H1 (cell line): ENCODE results near the gene FAM171A1. TPM values are rescaled to one million over a fixed set of nuclear protein-coding genes. Genes with fewer than 3 reads are reported as not detected.

Source experiments
- CTCF ChIA-PET: fragments of 300-600 bp; sonication (Branson Sonifier 250); formaldehyde crosslinking; loops from one replicate; lab custom pipeline; 2021; ENCODE audit not compliant: partially characterized antibody; lab: Charles Lee
- POLR2A ChIA-PET: fragments of 300-600 bp; sonication (Branson Sonifier 250); formaldehyde crosslinking; loops from one replicate; lab custom pipeline; 2021; ENCODE audit warnings: inconsistent platforms; ENCODE audit not compliant: partially characterized antibody; lab: Charles Lee
- DNase-seq, 2 experiments: peaks; one replicate each; pipeline versions ENCODE4 v3.0.0 to v3.0.0-alpha.2; 2010 to 2022; ENCODE audit warnings: low spot score in 2 of 2, low read depth in 1 of 2, mixed read lengths in 1 of 2
- FAIRE-seq: peaks from 2 replicates; lab custom pipeline; 2011; peaks lifted over from hg19 to GRCh38; lab: Jason Lieb, UNC
- H2AFZ ChIP-seq: 2 replicates; pipeline ENCODE4 v1.8.1; 2012; ENCODE audit warnings: low read length, inconsistent platforms
- H2AK5ac ChIP-seq: 2 replicates; pipeline ENCODE4 v1.6.1; 2013; ENCODE audit warnings: low read depth, low read length
- H2BK120ac ChIP-seq: replicated peaks from 2 replicates; pipeline ENCODE3; 2013; ENCODE audit warnings: low read depth, low read length, inconsistent platforms
- H2BK12ac ChIP-seq: 2 replicates; pipeline ENCODE4 v1.6.1; 2013; ENCODE audit warnings: low read depth, low read length
- H2BK15ac ChIP-seq: 2 replicates; pipeline ENCODE4 v1.6.1; 2013; ENCODE audit warnings: low read length
- H2BK20ac ChIP-seq: 2 replicates; pipeline ENCODE4 v1.6.1; 2013; ENCODE audit warnings: low read length
- H2BK5ac ChIP-seq: 2 replicates; pipeline ENCODE4 v1.6.1; 2013; ENCODE audit warnings: low read depth, low read length
- H3K14ac ChIP-seq: 2 replicates; pipeline ENCODE4 v1.6.1; 2013; ENCODE audit warnings: inconsistent platforms; ENCODE audit not compliant: insufficient read length
- H3K18ac ChIP-seq: 2 replicates; pipeline ENCODE4 v1.6.1; 2013; ENCODE audit warnings: low read length; ENCODE audit errors: extremely low read depth
- H3K23ac ChIP-seq: 2 replicates; pipeline ENCODE4 v1.6.1; 2013; ENCODE audit warnings: inconsistent platforms; ENCODE audit not compliant: insufficient read length
- H3K23me2 ChIP-seq: 2 replicates; pipeline ENCODE4 v1.6.1; 2013; ENCODE audit warnings: low read depth, low read length
- H3K27ac ChIP-seq: 2 replicates; pipeline ENCODE4 v1.6.1; 2011; ENCODE audit warnings: low read depth, low read length, inconsistent platforms
- H3K27me3 ChIP-seq, 4 experiments: replicated peaks in 1 of 4; 1 replicate in 1 of 4; 2 replicates in 3 of 4; pipeline versions ENCODE4 v1.6.1 to v1.8.1; 2011 to 2013; ENCODE audit warnings: low read length in 3 of 4, mild to moderate bottlenecking in 3 of 4, inconsistent platforms in 2 of 4, mixed read lengths in 2 of 4, moderate library complexity in 1 of 4; ENCODE audit not compliant: control insufficient read depth in 3 of 4, insufficient read depth in 3 of 4; ENCODE audit errors: extremely low read depth in 1 of 4
- H3K36me3 ChIP-seq, 4 experiments: 2 replicates each; pipeline versions ENCODE4 v1.6.1 to v1.8.1; 2011 to 2013; ENCODE audit warnings: mild to moderate bottlenecking in 4 of 4, low read length in 3 of 4, moderate library complexity in 2 of 4, control low read depth in 1 of 4, inconsistent platforms in 1 of 4; ENCODE audit not compliant: insufficient read depth in 4 of 4, control insufficient read depth in 2 of 4
- H3K4ac ChIP-seq: replicated peaks from 2 replicates; pipeline ENCODE3; 2013; ENCODE audit warnings: low read length, low read depth, mixed read lengths, inconsistent platforms; ENCODE audit not compliant: insufficient read length
- H3K4me1 ChIP-seq, 4 experiments: replicated peaks in 1 of 4; 1 replicate in 1 of 4; 2 replicates in 3 of 4; pipeline versions ENCODE4 v1.6.1 to v1.8.1; 2011 to 2013; ENCODE audit warnings: low read length in 3 of 4, inconsistent platforms in 2 of 4, mixed read lengths in 1 of 4; ENCODE audit not compliant: insufficient read depth in 4 of 4, control insufficient read depth in 3 of 4
- H3K4me2 ChIP-seq, 2 experiments: 2 replicates each; pipeline versions ENCODE4 v1.6.1 to v1.8.1; 2011 to 2013; ENCODE audit warnings: low read depth in 2 of 2, low read length in 2 of 2, control low read depth in 1 of 2, inconsistent platforms in 1 of 2, mild to moderate bottlenecking in 1 of 2; ENCODE audit not compliant: insufficient read depth in 1 of 2
- H3K4me3 ChIP-seq, 4 experiments: fragments of 200-600, 300-600 bp in 1 of 4; sonication (generic), shearing (Covaris generic), sonication (Bioruptor Twin) in 1 of 4; 2 replicates each; pipeline versions ENCODE4 v1.5.1 to v1.8.1; 2011 to 2016; ENCODE audit warnings: low read length in 4 of 4, low read depth in 3 of 4, control low read depth in 2 of 4, inconsistent platforms in 2 of 4, mild to moderate bottlenecking in 2 of 4, mixed read lengths in 1 of 4, moderate library complexity in 1 of 4; ENCODE audit not compliant: insufficient read depth in 2 of 4; ENCODE audit errors: extremely low read depth in 1 of 4
- H3K56ac ChIP-seq: replicated peaks from 2 replicates; pipeline ENCODE3; 2013; ENCODE audit warnings: low read depth, mild to moderate bottlenecking, mixed read lengths, low read length, inconsistent platforms; ENCODE audit not compliant: insufficient read length
- H3K79me1 ChIP-seq: 2 replicates; pipeline ENCODE4 v1.6.1; 2013; ENCODE audit warnings: low read depth, low read length, control low read depth
- H3K79me2 ChIP-seq, 2 experiments: 2 replicates each; pipeline versions ENCODE4 v1.6.1 to v1.8.1; 2012 to 2013; ENCODE audit warnings: low read length in 2 of 2, mild to moderate bottlenecking in 2 of 2, inconsistent platforms in 1 of 2; ENCODE audit not compliant: insufficient read depth in 2 of 2, control insufficient read depth in 1 of 2
- H3K9ac ChIP-seq, 4 experiments: replicated peaks in 1 of 4; 1 replicate in 1 of 4; 2 replicates in 3 of 4; pipeline versions ENCODE4 v1.6.1 to v1.8.1; 2011 to 2013; ENCODE audit warnings: low read depth in 3 of 4, low read length in 3 of 4, control low read depth in 2 of 4, mild to moderate bottlenecking in 2 of 4, moderate library complexity in 2 of 4, inconsistent platforms in 1 of 4; ENCODE audit errors: extremely low read depth in 1 of 4
- H3K9me3 ChIP-seq, 2 experiments: 2 replicates each; pipeline versions ENCODE4 v1.6.1 to v1.8.1; 2012 to 2013; ENCODE audit warnings: mild to moderate bottlenecking in 2 of 2, moderate library complexity in 2 of 2, control low read depth in 1 of 2, inconsistent platforms in 1 of 2, low read depth in 1 of 2, low read length in 1 of 2, mixed read lengths in 1 of 2; ENCODE audit not compliant: insufficient read depth in 2 of 2
- H4K20me1 ChIP-seq, 2 experiments: replicated peaks in 1 of 2; 2 replicates each; pipeline versions ENCODE3 to v1.8.1; 2011 to 2013; ENCODE audit warnings: inconsistent platforms in 2 of 2, low read length in 2 of 2, mild to moderate bottlenecking in 1 of 2; ENCODE audit not compliant: insufficient read depth in 2 of 2, control insufficient read depth in 1 of 2
- H4K5ac ChIP-seq: 2 replicates; pipeline ENCODE4 v1.6.1; 2013; ENCODE audit warnings: low read length, low read depth, mixed read lengths, inconsistent platforms; ENCODE audit not compliant: insufficient read length
- H4K8ac ChIP-seq: 2 replicates; pipeline ENCODE4 v1.8.0; 2013; ENCODE audit warnings: mild to moderate bottlenecking, moderate library complexity, low read length, inconsistent platforms; ENCODE audit not compliant: insufficient read depth; ENCODE audit errors: extremely low read depth
- H4K91ac ChIP-seq: replicated peaks from 2 replicates; pipeline ENCODE3; 2013; ENCODE audit warnings: low read length, mixed read lengths, inconsistent platforms; ENCODE audit not compliant: insufficient read length
- BRCA1 ChIP-seq: IDR thresholded peaks from 2 replicates; pipeline ENCODE4 v1.6.1; 2012; ENCODE audit warnings: low read depth, low read length, improper control_type of control experiment
- CBX8 ChIP-seq: fragments of 300-800, 300-1000 bp; sonication (generic); IDR thresholded peaks from 2 replicates; pipeline ENCODE4 v1.7.1; 2016; ENCODE audit warnings: low read depth, low read length, borderline replicate concordance
- EZH2 ChIP-seq: fragments of 200-600 bp; sonication (generic); IDR thresholded peaks from 2 replicates; pipeline ENCODE4 v1.7.1; 2012; ENCODE audit warnings: low read depth, mild to moderate bottlenecking, moderate library complexity, low read length, inconsistent platforms; ENCODE audit not compliant: severe bottlenecking
- HDAC6 ChIP-seq: IDR thresholded peaks from one replicate; pipeline ENCODE4 v1.7.1; 2012; ENCODE audit warnings: low read depth, mild to moderate bottlenecking, inconsistent platforms, low read length, moderate library complexity
- KDM1A ChIP-seq: fragments of 200-600, 300-600 bp; sonication (generic); IDR thresholded peaks from 2 replicates; pipeline ENCODE4 v1.7.1; 2016; ENCODE audit warnings: mild to moderate bottlenecking, low read length, borderline replicate concordance
- POU5F1 ChIP-seq: IDR thresholded peaks from 2 replicates; pipeline ENCODE4 v1.6.1; 2011; ENCODE audit warnings: low read depth, mild to moderate bottlenecking, low read length, moderate library complexity
- RAD21 ChIP-seq, 2 experiments: IDR thresholded peaks in 1 of 2; conservative IDR thresholded peaks in 1 of 2; 2 replicates each; pipeline ENCODE4 v1.6.1; 2011; ENCODE audit warnings: low read depth in 2 of 2, low read length in 2 of 2, improper control_type of control experiment in 1 of 2, inconsistent platforms in 1 of 2, mild to moderate bottlenecking in 1 of 2, moderate library complexity in 1 of 2
- RXRA ChIP-seq: IDR thresholded peaks from 2 replicates; pipeline ENCODE4 v1.6.1; 2011; ENCODE audit warnings: low read depth, mild to moderate bottlenecking, low read length, moderate library complexity; ENCODE audit not compliant: insufficient read depth
- SAP30 ChIP-seq: fragments of 300-600 bp; sonication (generic); IDR thresholded peaks from 2 replicates; pipeline ENCODE4 v1.7.1; 2012; ENCODE audit warnings: low read length, moderate library complexity, mild to moderate bottlenecking, inconsistent platforms; ENCODE audit not compliant: insufficient read depth, insufficient replicate concordance
- SIRT6 ChIP-seq: IDR thresholded peaks from one replicate; pipeline ENCODE4 v1.7.1; 2012; ENCODE audit warnings: low read length, inconsistent platforms
- SP2 ChIP-seq: IDR thresholded peaks from 2 replicates; pipeline ENCODE4 v1.6.1; 2012; ENCODE audit warnings: mild to moderate bottlenecking, low read length, inconsistent platforms
- SRF ChIP-seq: IDR thresholded peaks from 2 replicates; pipeline ENCODE4 v1.6.1; 2011; ENCODE audit warnings: mild to moderate bottlenecking, low read depth, low read length, moderate library complexity
- SUZ12 ChIP-seq: fragments of 200-600 bp; sonication (generic); IDR thresholded peaks from 2 replicates; pipeline ENCODE4 v1.6.1; 2012; ENCODE audit warnings: mild to moderate bottlenecking, inconsistent platforms, low read length, moderate library complexity, mixed read lengths
- TCF12 ChIP-seq: IDR thresholded peaks from 2 replicates; pipeline ENCODE4 v1.6.1; 2011; ENCODE audit warnings: low read depth, mild to moderate bottlenecking, low read length
- ZNF274 ChIP-seq: IDR thresholded peaks from 2 replicates; pipeline ENCODE4 v1.7.0; 2012; ENCODE audit warnings: low read length, borderline replicate concordance; ENCODE audit errors: extremely low read depth
- WGBS, 2 experiments: shearing (Covaris generic) in 1 of 2; methylation state at CpG; one replicate each; pipeline versions ENCODE4 v1.1.6 to v1.1.7; 2013 to 2015; ENCODE audit warnings: low lambda C conversion rate in 2 of 2, mixed read lengths in 2 of 2, inconsistent platforms in 1 of 2, low coverage in 1 of 2, missing lambda C conversion rate in 1 of 2; ENCODE audit not compliant: insufficient replicate concordance in 2 of 2, insufficient coverage in 1 of 2, insufficient read length in 1 of 2; ENCODE audit errors: extremely low coverage in 1 of 2, missing lambda C conversion rate in 1 of 2; 5-methylcytosine and 5-hydroxymethylcytosine counted together
- polyA plus RNA-seq, 7 experiments: library from polyadenylated mRNA; depleted of rRNA in 3 of 7; stranded (reverse) in 5 of 7; unstranded in 2 of 7; fragments of >200 nt in 5 of 7; fragments of 200-250 nt in 2 of 7; gene quantifications; 1 replicate in 5 of 7; 2 replicates in 1 of 7; 4 replicates in 1 of 7; pipeline versions ENCODE4 v1.2.1 to v1.2.3, GENCODE V29; 2011 to 2013; ENCODE audit warnings: missing spikeins in 2 of 7, mixed read lengths in 2 of 7
- total RNA-seq: library from RNA; stranded (reverse); fragmentation: NEBNext Ultra II Directional; extraction: Animal tissue kit (Norgen Biotek cat#: 25700); gene quantifications from 2 replicates; pipeline ENCODE4 v1.2.1, GENCODE V29; 2021

FAM171A1 gene
- total and polyA plus RNA-seq, 2 of the 8 experiments (the other 6 are each of a cell fraction or from before 2014, with no cell fraction given), result 26.6 to 42.1 TPM

DNA sequence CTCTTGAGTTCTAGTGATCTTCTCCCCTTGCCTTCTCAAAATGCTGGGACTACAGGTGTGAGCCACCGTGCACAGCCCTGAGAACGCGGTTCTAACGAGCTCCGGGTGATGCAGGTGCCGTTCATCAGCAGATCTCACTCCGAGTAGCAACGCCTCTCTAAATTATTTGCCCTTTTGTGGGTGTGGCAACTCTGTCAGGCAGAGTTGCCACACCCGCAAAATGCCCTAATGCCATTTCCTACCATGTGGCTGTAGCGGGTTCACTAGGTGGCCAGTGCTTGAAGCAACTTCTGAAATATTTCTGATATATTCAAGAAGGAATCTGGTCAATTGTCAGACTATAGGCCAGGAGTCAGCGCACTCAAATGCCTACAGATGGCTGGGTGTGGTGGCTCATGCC is 139.7 kb downstream of the FAM171A1 start:
- Histone ChIP-seq H3K27ac (no peak overlapping the region), H3K14ac (no peak overlapping the region), H3K18ac (no peak overlapping the region), H4K8ac (no peak overlapping the region), H2AK5ac (no peak overlapping the region), H2AFZ (no peak overlapping the region), H2BK20ac (no peak overlapping the region), H2BK12ac (no peak overlapping the region), H3K4me1 (no peaks in the 10 kb centered on the region), H3K27me3 (no peaks in the 10 kb centered on the region), H4K5ac (no peak overlapping the region), H2BK5ac (no peak overlapping the region), H3K79me2 (no peaks in the 10 kb centered on the region), H3K36me3 (no peaks in the 10 kb centered on the region), H3K23me2 (peaks cover 6% of the 10 kb centered on the region; the same call in 1 of the 2 replicates), H3K4ac (no peak overlapping the region), H4K91ac (no peak overlapping the region), H3K9me3 (no peaks in the 10 kb centered on the region), H2BK120ac (no peak overlapping the region), H3K23ac (no peak overlapping the region), H3K79me1 (no peaks in the 10 kb centered on the region), H3K4me2 (no peak overlapping the region), H3K4me3 (no peak overlapping the region), H2BK15ac (no peak overlapping the region), H4K20me1 (peaks cover 0 to 2% of the 10 kb centered on the region in 2 experiments), H3K9ac (no peak overlapping the region), H3K56ac (no peak overlapping the region)
- ChIA-PET CTCF (interaction anchor here (0.8 to 2.3 kb wide), 5 partner anchors 10 to 147 kb away, joined by 3 to 6 read pairs (median 4); no protein-coding TSS in a partner anchor), POLR2A (no interaction called here)
- DNase-seq (no peak), FAIRE-seq (no peak)
- WGBS, 2 experiments, result 87% methylated on average over 11 of the region's 11 CpGs; no CpG with 5 or more reads in 1 of the 2 experiments
- TF ChIP-seq ZNF274 (no peak), RAD21 (IDR thresholded peaks at IDR 0.05 in 1 of 2, conservative IDR thresholded peaks at IDR 0.05 in 1 of 2; ENCODE audit: low read depth in 2 of 2, low read length in 2 of 2) (no peak), RXRA (no peak), SRF (no peak), KDM1A (no peak), EZH2 (no peak), POU5F1 (no peak), SAP30 (no peak), SIRT6 (no peak), CBX8 (no peak), BRCA1 (no peak), SUZ12 (no peak), SP2 (no peak), TCF12 (no peak), HDAC6 (no peak)
